GM08714 (cell line): ENCODE results near the gene MYO1A.
A peak's percentile ranks its signal among the peaks of the same experiment; 100 is the strongest.

Experiments
- H3K4me3 ChIP-seq: fragments of 200-500 bp; sonication (Bioruptor generic); 2 replicates; pipeline ENCODE4 v1.5.1; 2014; ENCODE audit warnings: mild to moderate bottlenecking, low read length, inconsistent platforms
- ZNF274 ChIP-seq: IDR thresholded peaks from 2 replicates; pipeline ENCODE4 v1.6.1; 2012; ENCODE audit warnings: mild to moderate bottlenecking, low read depth, low read length

Gene MYO1A

GRCh38 chr12:57005980-57006808 lies 43.7 kb downstream of the MYO1A start, which contains the start of gene ZBTB39:
ZBTB39 (minus strand) TSS chr12:57006546; CDS start chr12:57004917, 1,629 bp downstream.
- no peak for TF ChIP-seq ZNF274
- H3K4me3 ChIP-seq, result peak within 1 kb of the TSS; percentile 95

GRCh38 chr12:57004651-57005050 lies 45.3 kb downstream of the MYO1A start:
- no peak for TF ChIP-seq ZNF274
- no peak overlapping the region for H3K4me3 ChIP-seq

GRCh38 chr12:57003395-57003794 lies 46.5 kb downstream of the MYO1A start:
- H3K4me3 ChIP-seq, result no peak overlapping the region
- no peak for TF ChIP-seq ZNF274

GRCh38 chr12:57001448-57001906 lies 48.5 kb downstream of the MYO1A start:
- no peak for TF ChIP-seq ZNF274
- no peak overlapping the region for H3K4me3 ChIP-seq

- no peak overlapping the region for H3K4me3 ChIP-seq
- TF ChIP-seq ZNF274, result no peak
Observed at GRCh38 chr12:57000393-57000792, 49.5 kb downstream of the MYO1A start.

- TF ChIP-seq ZNF274, result no peak
- H3K4me3 ChIP-seq, result no peak overlapping the region
Observed at GRCh38 chr12:56999456-56999855, 50.5 kb downstream of the MYO1A start.

GRCh38 chr12:56998981-56999380 lies 50.9 kb downstream of the MYO1A start:
- H3K4me3 ChIP-seq, result no peak overlapping the region
- TF ChIP-seq ZNF274, result no peak

GRCh38 chr12:56998316-56998715 lies 51.6 kb downstream of the MYO1A start:
- H3K4me3 ChIP-seq, result no peak overlapping the region
- TF ChIP-seq ZNF274, result no peak

GRCh38 chr12:56996793-56997545 lies 53.0 kb downstream of the MYO1A start:
- no peak for TF ChIP-seq ZNF274
- H3K4me3 ChIP-seq, result no peak overlapping the region

- no peak overlapping the region for H3K4me3 ChIP-seq
- TF ChIP-seq ZNF274, result no peak
Observed at GRCh38 chr12:56995930-56996496, 53.9 kb downstream of the MYO1A start.

- no peak for TF ChIP-seq ZNF274
Observed at GRCh38 chr12:56995201-56995929, 54.6 kb downstream of the MYO1A start.

GRCh38 chr12:56994231-56994746 lies 55.6 kb downstream of the MYO1A start:
- TF ChIP-seq ZNF274, result no peak
- no peak overlapping the region for H3K4me3 ChIP-seq

More at GRCh38 chr12:56995201-56995929, 54.6 kb downstream of the MYO1A start:
- no peak overlapping the region for H3K4me3 ChIP-seq

- no peak for TF ChIP-seq ZNF274
- H3K4me3 ChIP-seq, result no peak overlapping the region
Observed at GRCh38 chr12:56993346-56993745, 56.6 kb downstream of the MYO1A start.
